GM18511 (cell line): ENCODE results near the gene RREB1.
A peak's percentile ranks its signal among the peaks of the same experiment; 100 is the strongest.

ENCODE experiments used
- ATAC-seq: cut with Tn5 transposase; IDR thresholded peaks from one replicate; pipeline ENCODE4 v1.9.1; 2021; ENCODE audit warnings: mild to moderate bottlenecking, moderate library complexity; ENCODE audit not compliant: unreplicated experiment

The RREB1 gene

GRCh38 chr6:7088076-7088742 is 19.6 kb upstream of the RREB1 start:
- no peak for ATAC-seq

GRCh38 chr6:7098993-7099392 is 8.8 kb upstream of the RREB1 start:
- no peak for ATAC-seq

GRCh38 chr6:7100072-7100752 is 7.5 kb upstream of the RREB1 start:
- no peak for ATAC-seq

- ATAC-seq = no peak
These were observed 7.0 kb upstream of the RREB1 start for GRCh38 chr6:7100753-7101081.

- no peak for ATAC-seq
These were observed 6.5 kb upstream of the RREB1 start for GRCh38 chr6:7101290-7101689.

GRCh38 chr6:7104752-7105151 is 3.0 kb upstream of the RREB1 start:
- ATAC-seq = no peak

GRCh38 chr6:7106215-7106751 is 1.5 kb upstream of the RREB1 start:
- no peak for ATAC-seq

GRCh38 chr6:7106752-7107577 is 796 bp upstream of the RREB1 start:
- ATAC-seq = peak; percentile 29

- ATAC-seq = peak; percentile 24
These were observed 619 bp downstream of the RREB1 start for GRCh38 chr6:7108196-7108963.

- peak; percentile 22 for ATAC-seq
These were observed 1.4 kb downstream of the RREB1 start for GRCh38 chr6:7108964-7109836.

GRCh38 chr6:7110092-7110792 is 2.5 kb downstream of the RREB1 start:
- ATAC-seq = no peak

GRCh38 chr6:7111095-7111690 is 3.4 kb downstream of the RREB1 start:
- ATAC-seq = no peak

- ATAC-seq = no peak
These were observed 4.4 kb downstream of the RREB1 start for GRCh38 chr6:7112171-7112570.

- ATAC-seq = no peak
These were observed 5.1 kb downstream of the RREB1 start for GRCh38 chr6:7112741-7113313.

GRCh38 chr6:7114744-7115458 is 7.1 kb downstream of the RREB1 start:
- ATAC-seq = no peak

GRCh38 chr6:7115543-7116231 is 7.9 kb downstream of the RREB1 start:
- ATAC-seq = no peak

- ATAC-seq = no peak
These were observed 11.6 kb downstream of the RREB1 start for GRCh38 chr6:7119272-7119801.
